ENCODE data around the gene GARRE1.
"Not testable (repeated sequence)": the region's sequence is repeated elsewhere in the genome, so short reads cannot be mapped to it uniquely, and the experiment has no call there.

Gene GARRE1

GRCh38 chr19:34248941-34249340 is 5.4 kb upstream of the GARRE1 start:
- H3K27me3 ChIP-seq (replicated peaks in 2 of 5; ENCODE audit: control insufficient read depth in 4 of 5, insufficient read depth in 5 of 5, low read length in 4 of 5): no peaks in the 10 kb centered on the region
- POLR2A ChIA-PET: no interaction called here
- peaks cover 0 to 3% (median 3%) of the 10 kb centered on the region in 4 experiments for H3K4me1 ChIP-seq (ENCODE audit: control extremely low read depth in 1 of 4, control insufficient read depth in 4 of 4, insufficient read depth in 4 of 4, low read length in 3 of 4)
- no peaks in the 10 kb centered on the region for H3K9me3 ChIP-seq (ENCODE audit: control extremely low read depth in 1 of 5, control insufficient read depth in 4 of 5, insufficient read depth in 2 of 5, low read depth in 1 of 5, low read length in 4 of 5)
- H3K27ac ChIP-seq (ENCODE audit: insufficient read depth in 1 of 2, low read depth in 1 of 2, low read length in 2 of 2, poor library complexity in 1 of 2, severe bottlenecking in 2 of 2): no peak overlapping the region
- H3K36me3 ChIP-seq (ENCODE audit: control insufficient read depth in 4 of 4, insufficient read depth in 4 of 4, low read length in 3 of 4): no peaks in the 10 kb centered on the region
- no peak overlapping the region for H3K4me3 ChIP-seq (ENCODE audit: control insufficient read depth in 1 of 7, extremely low read depth in 1 of 7, insufficient read depth in 4 of 7, low read depth in 2 of 7, low read length in 6 of 7)
- no peak for DNase-seq
- CTCF ChIA-PET: interaction anchor here (0.6 to 1.1 kb wide), 2 partner anchors 23 to 264 kb away, joined by 3 to 4 read pairs; no protein-coding TSS in a partner anchor
- WGBS (ENCODE audit: insufficient coverage): 100% methylated on average over 2 of the region's 4 CpGs

GRCh38 chr19:34253167-34253566 is 1.2 kb upstream of the GARRE1 start:
- DNase-seq; H3K4me3 ChIP-seq (ENCODE audit: control insufficient read depth in 1 of 7, extremely low read depth in 1 of 7, insufficient read depth in 4 of 7, low read depth in 2 of 7, low read length in 6 of 7); POLR2A ChIA-PET; H3K9me3 ChIP-seq (ENCODE audit: control extremely low read depth in 1 of 5, control insufficient read depth in 4 of 5, insufficient read depth in 2 of 5, low read depth in 1 of 5, low read length in 4 of 5); H3K27me3 ChIP-seq (replicated peaks in 2 of 5; ENCODE audit: control insufficient read depth in 4 of 5, insufficient read depth in 5 of 5, low read length in 4 of 5); H3K27ac ChIP-seq (ENCODE audit: insufficient read depth in 1 of 2, low read depth in 1 of 2, low read length in 2 of 2, poor library complexity in 1 of 2, severe bottlenecking in 2 of 2); CTCF ChIA-PET; H3K36me3 ChIP-seq (ENCODE audit: control insufficient read depth in 4 of 4, insufficient read depth in 4 of 4, low read length in 3 of 4): not testable (repeated sequence)
- 100% methylated on average over 8 of the region's 14 CpGs for WGBS (ENCODE audit: insufficient coverage)
- H3K4me1 ChIP-seq (ENCODE audit: control extremely low read depth in 1 of 4, control insufficient read depth in 4 of 4, insufficient read depth in 4 of 4, low read length in 3 of 4): peaks cover 0 to 12% (median 10%) of the 10 kb centered on the region in 4 experiments

- DNase-seq; H3K36me3 ChIP-seq (ENCODE audit: control insufficient read depth in 4 of 4, insufficient read depth in 4 of 4, low read length in 3 of 4); H3K27ac ChIP-seq (ENCODE audit: insufficient read depth in 1 of 2, low read depth in 1 of 2, low read length in 2 of 2, poor library complexity in 1 of 2, severe bottlenecking in 2 of 2); POLR2A ChIA-PET; CTCF ChIA-PET; H3K27me3 ChIP-seq (replicated peaks in 2 of 5; ENCODE audit: control insufficient read depth in 4 of 5, insufficient read depth in 5 of 5, low read length in 4 of 5); H3K9me3 ChIP-seq (ENCODE audit: control extremely low read depth in 1 of 5, control insufficient read depth in 4 of 5, insufficient read depth in 2 of 5, low read depth in 1 of 5, low read length in 4 of 5): not testable (repeated sequence)
- peaks cover 0 to 12% (median 10%) of the 10 kb centered on the region in 4 experiments for H3K4me1 ChIP-seq (ENCODE audit: control extremely low read depth in 1 of 4, control insufficient read depth in 4 of 4, insufficient read depth in 4 of 4, low read length in 3 of 4)
- peak overlapping the region; percentile 63 to 93 (median 82) for H3K4me3 ChIP-seq (ENCODE audit: control insufficient read depth in 1 of 7, extremely low read depth in 1 of 7, insufficient read depth in 4 of 7, low read depth in 2 of 7, low read length in 6 of 7)
- WGBS (ENCODE audit: insufficient coverage): 78% methylated on average over 8 of the region's 17 CpGs
These were observed 691 bp upstream of the GARRE1 start for GRCh38 chr19:34253681-34254045.

- Histone ChIP-seq H3K9me3 (ENCODE audit: control extremely low read depth in 1 of 5, control insufficient read depth in 4 of 5, insufficient read depth in 2 of 5, low read depth in 1 of 5, low read length in 4 of 5) (no peaks in the 10 kb centered on the region), H3K4me1 (ENCODE audit: control extremely low read depth in 1 of 4, control insufficient read depth in 4 of 4, insufficient read depth in 4 of 4, low read length in 3 of 4) (peaks cover 0 to 12% (median 10%) of the 10 kb centered on the region in 4 experiments), H3K4me3 (ENCODE audit: control insufficient read depth in 1 of 7, extremely low read depth in 1 of 7, insufficient read depth in 4 of 7, low read depth in 2 of 7, low read length in 6 of 7) (peak overlapping the region; percentile 62 to 93 (median 82)), H3K27ac (ENCODE audit: insufficient read depth in 1 of 2, low read depth in 1 of 2, low read length in 2 of 2, poor library complexity in 1 of 2, severe bottlenecking in 2 of 2) (peak overlapping the region in 1 of 2 experiments; percentile 49), H3K27me3 (replicated peaks in 2 of 5; ENCODE audit: control insufficient read depth in 4 of 5, insufficient read depth in 5 of 5, low read length in 4 of 5) (peaks cover 0 to 6% (median 0%) of the 10 kb centered on the region in 5 experiments), H3K36me3 (ENCODE audit: control insufficient read depth in 4 of 4, insufficient read depth in 4 of 4, low read length in 3 of 4) (no peaks in the 10 kb centered on the region)
- CTCF ChIA-PET: no interaction called here
- POLR2A ChIA-PET: no interaction called here
- WGBS (ENCODE audit: insufficient coverage): 0% methylated on average over 63 of the region's 88 CpGs
- DNase-seq: peak in 2 of 3 donors; percentile 60 to 76
These were observed 511 bp downstream of the GARRE1 start for GRCh38 chr19:34254698-34255432.

GRCh38 chr19:34255546-34255945 is 1.2 kb downstream of the GARRE1 start:
- peaks cover 0 to 6% (median 0%) of the 10 kb centered on the region in 5 experiments for H3K27me3 ChIP-seq (replicated peaks in 2 of 5; ENCODE audit: control insufficient read depth in 4 of 5, insufficient read depth in 5 of 5, low read length in 4 of 5)
- H3K4me1 ChIP-seq (ENCODE audit: control extremely low read depth in 1 of 4, control insufficient read depth in 4 of 4, insufficient read depth in 4 of 4, low read length in 3 of 4): peaks cover 0 to 12% (median 10%) of the 10 kb centered on the region in 4 experiments
- no peaks in the 10 kb centered on the region for H3K9me3 ChIP-seq (ENCODE audit: control extremely low read depth in 1 of 5, control insufficient read depth in 4 of 5, insufficient read depth in 2 of 5, low read depth in 1 of 5, low read length in 4 of 5)
- peak overlapping the region in 4 of 7 experiments; percentile 63 to 93 (median 86) for H3K4me3 ChIP-seq (ENCODE audit: control insufficient read depth in 1 of 7, extremely low read depth in 1 of 7, insufficient read depth in 4 of 7, low read depth in 2 of 7, low read length in 6 of 7)
- DNase-seq: peak in 1 of 3 donors; percentile 10
- ChIA-PET CTCF (no interaction called here), POLR2A (no interaction called here)
- H3K36me3 ChIP-seq (ENCODE audit: control insufficient read depth in 4 of 4, insufficient read depth in 4 of 4, low read length in 3 of 4): no peaks in the 10 kb centered on the region
- WGBS (ENCODE audit: insufficient coverage): 80% methylated on average over 6 of the region's 9 CpGs
- H3K27ac ChIP-seq (ENCODE audit: insufficient read depth in 1 of 2, low read depth in 1 of 2, low read length in 2 of 2, poor library complexity in 1 of 2, severe bottlenecking in 2 of 2): peak overlapping the region in 1 of 2 experiments; percentile 49

GRCh38 chr19:34256835-34257558 is 2.6 kb downstream of the GARRE1 start:
- POLR2A ChIA-PET: no interaction called here

GRCh38 chr19:34257559-34257924 is 3.2 kb downstream of the GARRE1 start:
- peaks cover 0 to 9% (median 0%) of the 10 kb centered on the region in 5 experiments for H3K27me3 ChIP-seq (replicated peaks in 2 of 5; ENCODE audit: control insufficient read depth in 4 of 5, insufficient read depth in 5 of 5, low read length in 4 of 5)
- no peak overlapping the region for H3K27ac ChIP-seq (ENCODE audit: insufficient read depth in 1 of 2, low read depth in 1 of 2, low read length in 2 of 2, poor library complexity in 1 of 2, severe bottlenecking in 2 of 2)
- CTCF ChIA-PET: no interaction called here
- no peak for DNase-seq
- H3K4me3 ChIP-seq (ENCODE audit: control insufficient read depth in 1 of 7, extremely low read depth in 1 of 7, insufficient read depth in 4 of 7, low read depth in 2 of 7, low read length in 6 of 7): no peak overlapping the region
- no peaks in the 10 kb centered on the region for H3K9me3 ChIP-seq (ENCODE audit: control extremely low read depth in 1 of 5, control insufficient read depth in 4 of 5, insufficient read depth in 2 of 5, low read depth in 1 of 5, low read length in 4 of 5)
- H3K4me1 ChIP-seq (ENCODE audit: control extremely low read depth in 1 of 4, control insufficient read depth in 4 of 4, insufficient read depth in 4 of 4, low read length in 3 of 4): peaks cover 0 to 12% (median 10%) of the 10 kb centered on the region in 4 experiments
- POLR2A ChIA-PET: interaction anchor here (0.6 kb wide), 1 partner anchor 881 kb away, joined by 7 read pairs; no protein-coding TSS in a partner anchor
- no peaks in the 10 kb centered on the region for H3K36me3 ChIP-seq (ENCODE audit: control insufficient read depth in 4 of 4, insufficient read depth in 4 of 4, low read length in 3 of 4)
- WGBS (ENCODE audit: insufficient coverage): 100% methylated on average over 1 of the region's 2 CpGs

More at GRCh38 chr19:34256835-34257558, 2.6 kb downstream of the GARRE1 start:
- Histone ChIP-seq H3K9me3 (ENCODE audit: control extremely low read depth in 1 of 5, control insufficient read depth in 4 of 5, insufficient read depth in 2 of 5, low read depth in 1 of 5, low read length in 4 of 5) (no peaks in the 10 kb centered on the region), H3K36me3 (ENCODE audit: control insufficient read depth in 4 of 4, insufficient read depth in 4 of 4, low read length in 3 of 4) (no peaks in the 10 kb centered on the region), H3K27ac (ENCODE audit: insufficient read depth in 1 of 2, low read depth in 1 of 2, low read length in 2 of 2, poor library complexity in 1 of 2, severe bottlenecking in 2 of 2) (no peak overlapping the region), H3K27me3 (replicated peaks in 2 of 5; ENCODE audit: control insufficient read depth in 4 of 5, insufficient read depth in 5 of 5, low read length in 4 of 5) (peaks cover 0 to 9% (median 0%) of the 10 kb centered on the region in 5 experiments), H3K4me3 (ENCODE audit: control insufficient read depth in 1 of 7, extremely low read depth in 1 of 7, insufficient read depth in 4 of 7, low read depth in 2 of 7, low read length in 6 of 7) (no peak overlapping the region), H3K4me1 (ENCODE audit: control extremely low read depth in 1 of 4, control insufficient read depth in 4 of 4, insufficient read depth in 4 of 4, low read length in 3 of 4) (peaks cover 0 to 12% (median 10%) of the 10 kb centered on the region in 4 experiments)
- WGBS (ENCODE audit: insufficient coverage): 93% methylated on average over 4 of the region's 5 CpGs
- no peak for DNase-seq
- CTCF ChIA-PET: no interaction called here
